ENCODE data around the gene SLC9A8.

Gene SLC9A8

DNA sequence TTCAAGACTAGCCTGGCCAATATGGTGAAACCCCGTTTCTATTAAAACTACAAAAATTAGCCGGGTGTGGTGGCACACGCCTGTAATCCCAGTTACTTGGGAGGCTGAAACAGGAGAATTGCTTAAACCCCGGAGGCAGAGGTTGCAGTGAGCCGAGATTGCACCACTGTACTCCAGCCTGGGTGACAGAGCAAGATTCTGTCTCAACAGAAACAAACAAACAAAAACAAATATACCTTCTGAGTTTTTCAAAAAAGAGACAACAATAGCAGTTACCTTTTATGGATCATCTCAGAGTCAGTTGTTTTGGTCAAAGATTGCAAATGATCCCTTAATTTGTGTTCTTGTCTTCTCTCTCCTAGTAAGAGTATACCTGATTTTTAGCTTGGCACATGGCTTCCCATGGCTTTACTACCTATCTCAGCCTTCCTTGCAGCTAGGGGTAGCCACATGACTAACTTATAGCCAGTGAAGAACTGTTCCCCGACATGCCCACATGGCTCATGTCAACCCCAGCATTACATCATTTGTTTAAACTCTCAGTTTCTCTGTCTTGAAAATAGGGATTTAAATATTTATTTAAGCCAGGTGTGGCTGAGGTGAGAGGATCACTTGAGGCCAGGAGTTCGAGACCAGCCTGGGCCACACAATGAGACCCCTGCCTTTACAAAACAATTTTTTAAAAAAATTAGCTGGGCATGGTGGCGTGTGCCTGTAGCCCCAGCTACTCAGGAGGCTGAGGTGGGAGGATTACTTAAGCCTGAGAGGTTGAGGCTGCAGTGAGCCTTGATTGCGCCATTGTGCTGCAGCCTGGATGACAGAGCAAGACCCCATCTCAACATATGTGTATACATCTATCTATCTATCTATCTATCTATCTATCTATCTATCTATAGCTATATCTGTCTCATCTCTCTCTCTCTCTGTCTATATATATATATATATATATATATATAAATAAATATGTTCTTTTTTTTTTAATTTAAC is 25.0 kb upstream of the SLC9A8 start:
- Histone ChIP-seq H3K9me3 (replicated peaks; ENCODE audit: low read length) (no peaks in the 10 kb centered on the region), H3K9ac (ENCODE audit: low read depth, low read length) (no peak overlapping the region), H3K4me3 (ENCODE audit: low read length) (no peak overlapping the region), H3K36me3 (ENCODE audit: insufficient read depth, low read length) (no peaks in the 10 kb centered on the region), H3K4me2 (ENCODE audit: low read length) (no peak overlapping the region), H3K27me3 (ENCODE audit: control insufficient read depth, insufficient read depth, low read length) (peaks cover 8% of the 10 kb centered on the region), H3K4me1 (ENCODE audit: control insufficient read depth, insufficient read depth, low read length) (no peaks in the 10 kb centered on the region)

DNA sequence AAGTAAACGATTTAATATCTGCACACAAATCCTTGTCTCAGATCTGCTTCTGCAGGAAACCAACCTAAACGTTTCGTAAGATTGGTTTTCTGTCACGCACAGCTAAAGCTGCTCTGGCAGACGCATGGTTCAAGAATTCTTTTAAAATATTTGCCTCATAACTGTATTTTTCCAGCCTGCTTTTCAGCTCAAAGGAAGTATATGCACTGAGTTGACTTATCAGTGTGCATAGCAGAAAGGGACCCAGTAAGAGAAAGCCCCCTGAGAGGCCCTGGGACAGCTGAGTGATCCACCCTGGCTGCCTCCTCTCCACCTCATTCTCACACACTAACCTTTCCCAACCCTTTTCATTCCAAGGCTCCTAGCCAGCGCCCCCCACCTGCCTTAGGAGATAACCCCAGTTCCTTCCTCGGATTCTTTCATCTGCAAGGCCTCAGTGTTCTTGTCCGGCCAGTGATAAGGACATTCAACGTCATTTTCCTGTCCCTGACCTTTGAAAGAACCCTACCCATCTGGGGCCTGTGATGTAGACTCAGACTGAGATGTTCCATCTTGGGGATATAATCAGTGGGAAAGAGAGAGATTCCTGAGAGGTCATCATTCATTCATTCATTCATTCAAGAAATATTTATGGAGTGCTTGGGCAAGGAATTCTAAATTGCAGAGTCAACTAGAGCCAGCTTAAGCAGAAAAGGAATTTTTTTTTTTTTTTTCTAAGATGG is 22.4 kb upstream of the SLC9A8 start:
- Histone ChIP-seq H3K4me2 (ENCODE audit: low read length) (no peak overlapping the region), H3K9me3 (replicated peaks; ENCODE audit: low read length) (no peaks in the 10 kb centered on the region), H3K4me3 (ENCODE audit: low read length) (no peak overlapping the region), H3K9ac (ENCODE audit: low read depth, low read length) (no peak overlapping the region), H3K27me3 (ENCODE audit: control insufficient read depth, insufficient read depth, low read length) (peaks cover 10% of the 10 kb centered on the region), H3K36me3 (ENCODE audit: insufficient read depth, low read length) (no peaks in the 10 kb centered on the region), H3K4me1 (ENCODE audit: control insufficient read depth, insufficient read depth, low read length) (no peaks in the 10 kb centered on the region)

DNA sequence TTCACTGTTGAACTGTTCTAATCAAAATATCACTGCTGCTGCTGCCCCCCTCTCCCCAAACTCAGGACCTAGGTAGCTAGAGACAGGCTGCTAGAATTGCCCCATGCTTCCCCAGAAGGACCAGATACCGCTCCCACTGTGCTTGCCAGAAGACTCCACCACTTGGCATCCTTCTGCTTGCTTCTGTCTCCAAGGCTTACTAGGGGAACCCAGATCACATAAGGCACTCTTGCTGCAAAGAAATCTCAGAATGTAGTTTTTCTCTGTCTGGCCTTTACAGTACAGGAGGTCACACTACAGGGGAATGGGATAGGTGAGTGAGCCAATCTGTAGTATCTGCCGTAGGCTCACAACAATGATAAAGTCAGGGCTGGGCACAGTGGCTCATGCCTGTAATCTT is 21.5 kb upstream of the SLC9A8 start:
- Histone ChIP-seq H3K9me3 (replicated peaks; ENCODE audit: low read length) (no peaks in the 10 kb centered on the region), H3K4me3 (ENCODE audit: low read length) (no peak overlapping the region), H3K36me3 (ENCODE audit: insufficient read depth, low read length) (no peaks in the 10 kb centered on the region), H3K9ac (ENCODE audit: low read depth, low read length) (no peak overlapping the region), H3K27me3 (ENCODE audit: control insufficient read depth, insufficient read depth, low read length) (peaks cover 10% of the 10 kb centered on the region), H3K4me2 (ENCODE audit: low read length) (no peak overlapping the region), H3K4me1 (ENCODE audit: control insufficient read depth, insufficient read depth, low read length) (no peaks in the 10 kb centered on the region)

DNA sequence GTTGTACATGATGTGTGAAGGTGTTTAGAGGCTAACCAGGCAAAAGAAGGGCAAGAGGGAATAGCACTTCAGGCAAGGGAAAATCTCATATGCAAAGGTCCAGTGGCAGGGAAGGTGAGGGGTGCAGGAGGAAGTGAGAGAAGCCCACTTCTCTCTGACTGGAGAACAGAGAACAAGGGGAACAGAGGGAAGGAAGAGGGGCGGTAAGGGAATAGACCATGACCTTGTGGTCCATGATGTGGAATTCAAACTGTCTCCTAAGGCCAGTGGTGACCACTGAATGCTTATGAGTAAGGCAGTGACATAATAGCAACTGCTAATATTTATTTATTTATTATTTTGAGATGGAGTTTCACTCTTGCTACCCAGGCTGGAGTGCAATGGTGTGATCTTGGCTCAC is 20.6 kb upstream of the SLC9A8 start:
- H3K36me3 ChIP-seq (ENCODE audit: insufficient read depth, low read length): no peaks in the 10 kb centered on the region
- H3K4me2 ChIP-seq (ENCODE audit: low read length): no peak overlapping the region
- no peak overlapping the region for H3K9ac ChIP-seq (ENCODE audit: low read depth, low read length)
- peaks cover 18% of the 10 kb centered on the region for H3K27me3 ChIP-seq (ENCODE audit: control insufficient read depth, insufficient read depth, low read length)
- H3K4me1 ChIP-seq (ENCODE audit: control insufficient read depth, insufficient read depth, low read length): no peaks in the 10 kb centered on the region
- no peak overlapping the region for H3K4me3 ChIP-seq (ENCODE audit: low read length)
- H3K9me3 ChIP-seq (replicated peaks; ENCODE audit: low read length): no peaks in the 10 kb centered on the region

DNA sequence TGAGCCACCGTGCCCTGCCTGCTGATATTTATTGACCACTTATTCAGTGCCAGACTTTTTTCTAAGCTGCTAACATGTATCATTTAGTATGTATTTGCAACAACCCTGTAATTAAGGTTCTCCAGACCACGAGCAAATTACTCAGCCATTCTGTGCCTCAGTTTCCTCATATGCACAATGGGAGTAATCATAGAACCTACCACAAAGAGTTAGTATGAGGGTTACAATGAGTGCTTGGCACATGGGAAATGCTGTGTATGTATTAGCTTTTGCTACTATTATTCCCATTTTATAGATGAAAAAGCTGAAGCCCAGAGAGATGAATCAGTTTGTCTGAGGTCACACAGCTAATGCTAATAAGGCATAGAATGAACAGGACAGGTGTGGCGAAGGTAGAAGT is 20.0 kb upstream of the SLC9A8 start:
- H3K27me3 ChIP-seq (ENCODE audit: control insufficient read depth, insufficient read depth, low read length): peaks cover 24% of the 10 kb centered on the region
- H3K9ac ChIP-seq (ENCODE audit: low read depth, low read length): no peak overlapping the region
- no peaks in the 10 kb centered on the region for H3K36me3 ChIP-seq (ENCODE audit: insufficient read depth, low read length)
- H3K4me2 ChIP-seq (ENCODE audit: low read length): no peak overlapping the region
- H3K4me3 ChIP-seq (ENCODE audit: low read length): no peak overlapping the region
- no peaks in the 10 kb centered on the region for H3K4me1 ChIP-seq (ENCODE audit: control insufficient read depth, insufficient read depth, low read length)
- H3K9me3 ChIP-seq (replicated peaks; ENCODE audit: low read length): no peaks in the 10 kb centered on the region

DNA sequence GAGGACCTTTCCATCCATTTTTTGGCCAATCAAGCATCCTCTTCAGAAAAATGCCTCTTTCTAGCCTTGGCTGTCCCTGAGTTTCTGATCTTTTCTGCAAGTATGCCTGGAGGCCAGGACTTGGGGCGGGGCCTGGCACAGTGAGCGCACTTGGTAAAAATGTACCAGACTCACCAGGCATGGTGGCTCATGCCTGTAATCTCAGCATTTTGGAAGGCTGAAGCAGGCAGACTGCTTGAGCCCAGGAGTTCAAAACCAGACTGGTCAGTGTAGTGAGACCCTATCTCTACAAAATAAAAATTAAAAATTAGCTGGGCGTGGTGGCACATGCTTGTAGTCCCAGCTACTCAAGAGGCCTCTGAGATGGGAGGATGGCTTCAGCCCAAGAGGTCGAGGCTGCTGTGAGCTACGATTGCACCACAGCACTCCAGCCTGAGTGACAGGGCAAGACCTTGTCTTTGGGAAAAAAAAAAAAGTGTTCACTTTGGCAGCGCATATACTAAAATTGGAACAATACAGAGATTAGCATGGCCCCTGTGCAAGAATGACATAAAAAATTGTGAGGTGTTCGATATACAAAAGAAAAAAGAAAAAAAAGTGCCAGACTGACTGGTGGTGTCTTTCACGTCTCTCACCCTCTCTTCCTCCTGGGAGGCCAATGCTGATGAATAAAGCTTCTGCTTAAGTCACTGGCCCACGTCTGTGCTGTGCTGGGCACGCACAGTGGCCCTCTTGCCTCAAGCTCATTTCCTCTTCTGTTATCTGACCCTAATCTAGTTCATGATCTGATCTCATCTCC is 18.1 kb upstream of the SLC9A8 start:
- H3K4me1 ChIP-seq (ENCODE audit: control insufficient read depth, insufficient read depth, low read length): no peaks in the 10 kb centered on the region
- H3K9ac ChIP-seq (ENCODE audit: low read depth, low read length): no peak overlapping the region
- no peaks in the 10 kb centered on the region for H3K9me3 ChIP-seq (replicated peaks; ENCODE audit: low read length)

DNA sequence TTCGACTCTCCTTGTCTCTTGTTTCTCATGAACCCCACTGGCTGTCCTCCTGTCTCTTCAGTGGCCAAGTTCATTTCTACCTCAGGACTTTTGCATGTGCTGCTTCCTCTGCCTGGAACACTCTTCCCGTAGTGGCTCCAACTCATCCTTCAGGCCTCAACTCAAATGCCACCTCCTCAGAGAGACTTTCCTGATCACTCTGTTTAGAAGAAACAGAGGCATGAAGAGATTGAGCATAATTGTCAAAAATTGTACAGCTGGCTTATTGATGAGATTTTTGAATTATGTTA is 17.5 kb upstream of the SLC9A8 start:
- Histone ChIP-seq H3K9me3 (replicated peaks; ENCODE audit: low read length) (no peaks in the 10 kb centered on the region), H3K36me3 (ENCODE audit: insufficient read depth, low read length) (no peaks in the 10 kb centered on the region), H3K9ac (ENCODE audit: low read depth, low read length) (no peak overlapping the region), H3K4me1 (ENCODE audit: control insufficient read depth, insufficient read depth, low read length) (no peaks in the 10 kb centered on the region), H3K4me3 (ENCODE audit: low read length) (no peak overlapping the region), H3K4me2 (ENCODE audit: low read length) (no peak overlapping the region), H3K27me3 (ENCODE audit: control insufficient read depth, insufficient read depth, low read length) (peaks cover 38% of the 10 kb centered on the region)

More for the DNA sequence above, 18.1 kb upstream of the SLC9A8 start:
- Histone ChIP-seq H3K36me3 (ENCODE audit: insufficient read depth, low read length) (no peaks in the 10 kb centered on the region), H3K4me3 (ENCODE audit: low read length) (no peak overlapping the region), H3K4me2 (ENCODE audit: low read length) (no peak overlapping the region), H3K27me3 (ENCODE audit: control insufficient read depth, insufficient read depth, low read length) (peaks cover 34% of the 10 kb centered on the region)

DNA sequence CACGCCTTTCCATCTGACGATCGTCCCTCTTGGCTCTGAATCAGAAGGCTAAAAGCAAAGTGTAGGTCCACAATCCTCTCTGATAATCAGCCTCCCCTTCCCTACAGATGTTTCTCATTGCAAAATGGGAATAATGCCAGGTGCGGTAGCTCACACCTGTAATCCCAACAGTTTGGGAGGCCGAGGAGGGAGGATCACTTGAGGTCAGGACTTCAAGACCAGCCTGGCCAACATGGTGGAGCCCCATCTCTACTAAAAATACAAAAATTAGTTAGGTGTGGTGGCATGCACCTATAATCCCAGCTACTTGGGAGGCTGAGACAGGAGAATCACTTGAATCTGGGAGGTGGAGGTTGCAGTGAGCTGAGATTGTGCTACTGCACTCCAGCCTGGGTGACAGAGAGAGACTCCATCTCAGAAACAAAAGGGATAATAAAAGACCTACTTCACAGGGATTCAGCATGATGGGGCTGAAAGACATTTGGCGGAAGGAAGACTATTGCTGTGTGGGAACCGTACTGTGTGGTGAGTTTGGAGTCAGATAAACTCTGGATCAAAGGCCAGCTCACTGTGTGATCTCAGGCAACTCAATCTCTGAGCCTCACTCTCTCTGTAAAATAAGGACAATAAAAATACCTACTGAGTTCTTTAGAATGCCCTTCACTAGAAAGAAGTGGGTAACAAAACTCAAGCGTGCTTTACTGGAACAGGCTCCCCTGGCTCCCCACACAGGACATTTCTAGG is 15.9 kb upstream of the SLC9A8 start:
- peaks cover 34% of the 10 kb centered on the region for H3K27me3 ChIP-seq (ENCODE audit: control insufficient read depth, insufficient read depth, low read length)
- H3K4me2 ChIP-seq (ENCODE audit: low read length): no peak overlapping the region
- no peak overlapping the region for H3K9ac ChIP-seq (ENCODE audit: low read depth, low read length)
- no peaks in the 10 kb centered on the region for H3K4me1 ChIP-seq (ENCODE audit: control insufficient read depth, insufficient read depth, low read length)
- H3K9me3 ChIP-seq (replicated peaks; ENCODE audit: low read length): no peaks in the 10 kb centered on the region
- no peaks in the 10 kb centered on the region for H3K36me3 ChIP-seq (ENCODE audit: insufficient read depth, low read length)
- no peak overlapping the region for H3K4me3 ChIP-seq (ENCODE audit: low read length)

DNA sequence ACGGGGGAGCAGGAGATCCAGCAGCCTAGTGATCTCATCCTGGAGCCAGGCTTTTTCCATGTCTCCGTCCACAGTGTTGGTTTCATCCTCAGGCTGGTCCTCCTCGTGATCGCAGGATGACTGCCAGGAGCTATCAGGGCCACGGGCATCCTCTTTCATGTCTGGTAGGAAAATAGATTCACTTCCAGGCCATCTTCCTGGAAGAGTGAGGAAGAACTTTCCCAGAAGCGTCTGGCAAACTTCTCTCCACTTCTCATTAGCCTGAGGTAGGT is 15.3 kb upstream of the SLC9A8 start:
- Histone ChIP-seq H3K9me3 (replicated peaks; ENCODE audit: low read length) (no peaks in the 10 kb centered on the region), H3K4me2 (ENCODE audit: low read length) (no peak overlapping the region), H3K9ac (ENCODE audit: low read depth, low read length) (no peak overlapping the region), H3K27me3 (ENCODE audit: control insufficient read depth, insufficient read depth, low read length) (peaks cover 30% of the 10 kb centered on the region), H3K4me3 (ENCODE audit: low read length) (no peak overlapping the region), H3K4me1 (ENCODE audit: control insufficient read depth, insufficient read depth, low read length) (no peaks in the 10 kb centered on the region), H3K36me3 (ENCODE audit: insufficient read depth, low read length) (no peaks in the 10 kb centered on the region)

DNA sequence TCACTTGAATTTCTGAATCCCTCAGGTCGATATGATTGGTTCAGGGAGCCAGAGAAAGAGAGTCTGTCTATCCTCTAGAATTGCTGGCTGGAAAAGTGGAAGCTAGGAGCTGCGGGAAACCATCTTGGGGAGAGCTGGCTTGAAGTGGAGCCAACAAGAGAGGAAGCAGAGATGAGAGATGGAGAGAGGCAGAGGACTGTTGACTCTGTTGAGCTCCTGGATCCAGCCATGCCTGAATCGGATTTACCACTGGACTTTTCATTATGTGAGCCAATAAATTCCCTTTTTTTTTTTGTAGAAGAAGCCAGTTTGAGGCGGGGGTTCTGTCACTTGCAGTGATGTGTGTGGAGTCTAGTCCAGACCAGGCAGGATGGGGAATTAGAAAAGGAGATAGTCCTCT is 13.9 kb upstream of the SLC9A8 start:
- Histone ChIP-seq H3K4me1 (ENCODE audit: control insufficient read depth, insufficient read depth, low read length) (no peaks in the 10 kb centered on the region), H3K9ac (ENCODE audit: low read depth, low read length) (no peak overlapping the region)

DNA sequence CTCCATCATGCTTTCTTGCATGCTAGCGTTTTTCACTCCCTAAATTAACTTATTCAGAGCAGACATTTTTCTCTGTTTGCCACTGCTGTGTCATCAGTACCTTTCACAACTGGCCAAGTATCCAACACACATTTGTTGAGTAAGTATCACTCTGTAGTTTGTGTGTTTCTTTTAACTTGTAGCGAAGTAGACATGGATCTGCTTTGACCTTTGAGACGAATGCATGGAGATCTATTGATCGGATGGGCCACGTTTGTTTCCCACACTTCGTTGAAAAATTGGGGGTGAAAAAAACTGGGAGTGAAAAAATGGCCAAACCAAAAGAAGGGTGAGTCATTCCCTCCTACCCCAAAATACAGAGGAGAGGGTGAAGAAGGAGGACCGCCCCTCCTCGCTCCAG is 12.9 kb upstream of the SLC9A8 start:
- no peak overlapping the region for H3K9ac ChIP-seq (ENCODE audit: low read depth, low read length)
- no peaks in the 10 kb centered on the region for H3K9me3 ChIP-seq (replicated peaks; ENCODE audit: low read length)
- no peaks in the 10 kb centered on the region for H3K4me1 ChIP-seq (ENCODE audit: control insufficient read depth, insufficient read depth, low read length)
- no peak overlapping the region for H3K4me3 ChIP-seq (ENCODE audit: low read length)
- H3K27me3 ChIP-seq (ENCODE audit: control insufficient read depth, insufficient read depth, low read length): peaks cover 30% of the 10 kb centered on the region
- no peak overlapping the region for H3K4me2 ChIP-seq (ENCODE audit: low read length)
- no peaks in the 10 kb centered on the region for H3K36me3 ChIP-seq (ENCODE audit: insufficient read depth, low read length)

More for the DNA sequence above, 13.9 kb upstream of the SLC9A8 start:
- no peak overlapping the region for H3K4me2 ChIP-seq (ENCODE audit: low read length)
- no peak overlapping the region for H3K4me3 ChIP-seq (ENCODE audit: low read length)
- H3K36me3 ChIP-seq (ENCODE audit: insufficient read depth, low read length): no peaks in the 10 kb centered on the region
- no peaks in the 10 kb centered on the region for H3K9me3 ChIP-seq (replicated peaks; ENCODE audit: low read length)
- H3K27me3 ChIP-seq (ENCODE audit: control insufficient read depth, insufficient read depth, low read length): peaks cover 30% of the 10 kb centered on the region
